Measurements from ENCODE around the gene KRT6C. TPM values are rescaled to one million over a fixed set of nuclear protein-coding genes. Genes with fewer than 3 reads are reported as not detected.
"Not testable (repeated sequence)": the region's sequence is repeated elsewhere in the genome, so short reads cannot be mapped to it uniquely, and the experiment has no call there.

KRT6C gene
- total and polyA plus RNA-seq, 9 donors: 0.17 TPM; not detected in 8

DNA sequence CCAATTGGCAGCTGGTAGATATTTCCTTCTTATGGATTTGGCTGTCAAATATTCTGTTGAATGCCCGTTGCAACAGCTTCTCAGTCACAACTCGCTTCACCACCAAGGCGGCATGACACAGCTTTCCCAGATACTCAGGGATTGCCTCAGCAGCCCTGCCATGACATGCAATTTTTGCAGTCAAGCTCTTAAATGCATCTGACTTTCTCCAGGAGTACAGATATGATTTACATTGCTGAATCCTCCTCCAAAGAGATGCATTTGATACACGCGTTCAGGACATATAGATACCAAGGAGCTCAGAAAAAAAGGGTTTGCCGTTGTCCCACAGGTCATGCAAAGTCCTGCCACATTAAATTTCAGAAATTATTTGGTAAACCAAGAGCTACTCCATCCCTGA, 40.1 kb upstream of the KRT6C start:
- Histone ChIP-seq H3K27me3 (no peaks in the 10 kb centered on the region), H3K27ac (no peak overlapping the region), H3K4me3 (no peak overlapping the region), H3K4me1 (ENCODE audit: insufficient read depth) (no peaks in the 10 kb centered on the region), H3K9me3 (no peaks in the 10 kb centered on the region), H3K36me3 (no peaks in the 10 kb centered on the region)
- TF ChIP-seq EP300 (IDR thresholded peaks at IDR 0.05): no peak
- WGBS, 3 donors: 79 to 90% (median 81%) methylated on average over 6 of the region's 6 CpGs
- intact Hi-C loops (cut with DNase I): no loop called here
- no peak for DNase-seq

DNA sequence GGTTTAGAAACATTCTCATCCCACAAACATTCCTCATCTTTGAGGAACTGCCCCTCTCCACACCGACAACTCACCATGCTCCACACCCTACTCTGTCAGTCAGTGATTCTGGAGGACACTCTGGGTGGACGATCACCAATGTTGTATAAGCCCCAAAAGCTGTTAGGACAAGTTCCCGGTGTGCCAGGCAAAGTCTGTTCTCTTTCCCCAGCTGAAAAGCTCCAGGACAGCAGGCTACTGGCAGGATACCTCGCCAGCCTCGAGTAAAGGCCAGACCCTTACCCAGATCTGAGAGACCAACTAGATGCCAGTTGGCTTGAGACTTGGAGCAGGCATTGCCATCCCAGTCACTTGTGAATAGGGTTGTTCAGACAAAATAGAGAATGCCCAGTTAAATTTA, 34.6 kb upstream of the KRT6C start:
- no peaks in the 10 kb centered on the region for H3K9me3 ChIP-seq
- 77 to 81% (median 78%) methylated on average over 5 of the region's 5 CpGs for WGBS, 3 donors
- no peak for DNase-seq
- intact Hi-C loops (cut with DNase I): no loop called here
- TF ChIP-seq POLR2A (IDR thresholded peaks at IDR 0.05): no peak
- TF ChIP-seq, protein P1, sequence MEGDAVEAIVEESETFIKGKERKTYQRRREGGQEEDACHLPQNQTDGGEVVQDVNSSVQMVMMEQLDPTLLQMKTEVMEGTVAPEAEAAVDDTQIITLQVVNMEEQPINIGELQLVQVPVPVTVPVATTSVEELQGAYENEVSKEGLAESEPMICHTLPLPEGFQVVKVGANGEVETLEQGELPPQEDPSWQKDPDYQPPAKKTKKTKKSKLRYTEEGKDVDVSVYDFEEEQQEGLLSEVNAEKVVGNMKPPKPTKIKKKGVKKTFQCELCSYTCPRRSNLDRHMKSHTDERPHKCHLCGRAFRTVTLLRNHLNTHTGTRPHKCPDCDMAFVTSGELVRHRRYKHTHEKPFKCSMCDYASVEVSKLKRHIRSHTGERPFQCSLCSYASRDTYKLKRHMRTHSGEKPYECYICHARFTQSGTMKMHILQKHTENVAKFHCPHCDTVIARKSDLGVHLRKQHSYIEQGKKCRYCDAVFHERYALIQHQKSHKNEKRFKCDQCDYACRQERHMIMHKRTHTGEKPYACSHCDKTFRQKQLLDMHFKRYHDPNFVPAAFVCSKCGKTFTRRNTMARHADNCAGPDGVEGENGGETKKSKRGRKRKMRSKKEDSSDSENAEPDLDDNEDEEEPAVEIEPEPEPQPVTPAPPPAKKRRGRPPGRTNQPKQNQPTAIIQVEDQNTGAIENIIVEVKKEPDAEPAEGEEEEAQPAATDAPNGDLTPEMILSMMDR (IDR thresholded peaks at IDR 0.05): no peak
- H3K4me1 ChIP-seq (ENCODE audit: insufficient read depth): no peaks in the 10 kb centered on the region
- no peaks in the 10 kb centered on the region for H3K36me3 ChIP-seq
- no peak overlapping the region for H3K27ac ChIP-seq
- no peak overlapping the region for H3K4me3 ChIP-seq
- H3K27me3 ChIP-seq: no peaks in the 10 kb centered on the region

DNA sequence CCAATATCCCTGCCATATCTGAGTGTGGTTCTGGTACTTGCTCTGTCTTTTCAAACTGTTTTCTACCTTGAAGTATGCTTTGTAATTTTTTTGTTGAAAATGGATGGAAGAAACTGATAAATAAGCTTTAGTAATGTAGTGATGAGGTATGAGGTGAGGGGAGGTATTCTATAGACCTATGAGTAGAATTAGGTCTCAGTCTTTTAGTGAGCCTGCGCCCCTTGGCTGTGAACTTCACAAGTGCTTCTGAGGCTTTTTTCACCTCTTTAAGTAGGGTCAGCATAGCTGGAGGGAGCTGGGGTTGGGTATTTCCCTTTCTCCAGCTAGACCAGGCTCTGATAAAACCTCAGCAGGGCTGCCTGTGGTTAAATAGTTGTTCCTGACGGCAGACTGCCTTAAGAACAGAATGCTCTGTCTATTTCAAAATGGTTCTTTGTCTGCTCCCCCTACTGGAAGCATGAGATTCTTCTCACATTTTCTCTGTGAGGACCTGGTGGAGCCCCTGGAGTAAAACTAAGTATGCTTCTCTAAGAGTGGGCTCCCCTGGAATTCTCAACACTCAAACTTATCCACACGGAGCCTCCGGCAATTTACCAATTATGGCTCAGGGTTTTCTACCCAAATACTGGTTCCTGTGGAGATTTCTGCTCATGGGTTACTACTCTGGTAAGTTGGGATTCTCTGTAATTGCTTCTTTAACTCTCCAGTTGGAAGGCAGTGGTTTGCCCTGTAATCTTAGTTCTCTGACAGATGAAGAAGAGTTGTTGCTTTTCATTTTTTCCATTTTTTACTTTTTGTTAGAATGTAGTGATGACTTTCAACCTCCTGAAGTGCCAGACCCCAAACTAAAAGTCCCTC, 33.5 kb upstream of the KRT6C start:
- H3K27me3 ChIP-seq: no peaks in the 10 kb centered on the region
- no peaks in the 10 kb centered on the region for H3K4me1 ChIP-seq (ENCODE audit: insufficient read depth)
- intact Hi-C loops (cut with DNase I): no loop called here
- no peak for DNase-seq
- no peak overlapping the region for H3K4me3 ChIP-seq
- 37 to 39% (median 39%) methylated on average over 4 of the region's 4 CpGs for WGBS, 3 donors
- TF ChIP-seq, protein P1 (IDR thresholded peaks at IDR 0.05): no peak
- TF ChIP-seq POLR2A (IDR thresholded peaks at IDR 0.05) (no peak), EP300 (IDR thresholded peaks at IDR 0.05) (no peak)
- no peaks in the 10 kb centered on the region for H3K36me3 ChIP-seq
- H3K9me3 ChIP-seq: no peaks in the 10 kb centered on the region
- H3K27ac ChIP-seq: no peak overlapping the region

DNA sequence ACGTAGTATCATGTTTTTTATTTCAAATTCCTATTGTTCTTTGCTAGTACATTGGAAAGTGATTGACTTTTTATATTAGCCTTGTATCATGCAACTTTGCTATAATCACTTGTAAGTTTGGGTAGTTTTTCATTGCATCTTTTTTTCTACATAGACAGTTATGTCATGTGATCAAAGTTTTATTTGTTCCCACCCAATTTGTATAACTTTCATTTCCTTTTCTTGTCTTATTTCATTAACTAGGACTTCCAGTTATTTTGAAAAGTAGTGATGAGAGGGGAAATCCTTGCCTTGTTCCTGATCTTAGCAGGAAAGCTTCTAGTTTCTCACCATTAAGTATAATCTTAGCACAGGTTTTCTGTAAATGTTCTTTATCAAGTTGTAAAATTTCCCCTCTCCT, 29.3 kb upstream of the KRT6C start:
- 82 to 87% (median 86%) methylated on average over 1 of the region's 1 CpG for WGBS, 3 donors
- TF ChIP-seq EP300 (IDR thresholded peaks at IDR 0.05) (no peak), POLR2A (IDR thresholded peaks at IDR 0.05) (no peak)
- TF ChIP-seq, protein P1 (IDR thresholded peaks at IDR 0.05): no peak
- Histone ChIP-seq H3K27me3 (no peaks in the 10 kb centered on the region), H3K27ac (no peak overlapping the region), H3K9me3 (no peaks in the 10 kb centered on the region), H3K36me3 (no peaks in the 10 kb centered on the region), H3K4me1 (ENCODE audit: insufficient read depth) (no peaks in the 10 kb centered on the region), H3K4me3 (no peak overlapping the region)
- intact Hi-C loops (cut with DNase I): no loop called here
- no peak for DNase-seq

DNA sequence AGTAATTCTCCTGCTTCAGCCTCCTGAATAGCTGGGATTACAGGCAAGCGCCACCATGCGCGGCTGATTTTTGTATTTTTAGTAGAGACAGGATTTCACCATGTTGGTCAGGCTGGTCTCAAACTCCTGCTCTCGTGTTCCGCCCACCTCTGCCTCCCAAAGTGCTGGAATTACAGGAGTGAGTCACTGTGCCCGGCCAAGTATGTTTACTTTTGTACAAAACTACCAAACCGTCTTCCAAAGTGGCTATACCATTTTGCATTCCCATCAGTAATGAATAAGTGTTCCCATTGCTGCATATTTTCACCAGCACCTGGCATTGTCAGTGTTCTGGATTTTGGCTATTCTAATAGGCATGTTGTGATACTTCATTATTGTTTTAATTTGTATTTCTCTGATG, 27.9 kb upstream of the KRT6C start:
- 87 to 90% (median 87%) methylated on average over 7 of the region's 7 CpGs for WGBS, 3 donors
- no peak overlapping the region for H3K27ac ChIP-seq
- H3K4me3 ChIP-seq: no peak overlapping the region
- H3K27me3 ChIP-seq: no peaks in the 10 kb centered on the region
- H3K4me1 ChIP-seq (ENCODE audit: insufficient read depth): no peaks in the 10 kb centered on the region
- intact Hi-C loops (cut with DNase I): no loop called here
- DNase-seq: no peak
- no peaks in the 10 kb centered on the region for H3K36me3 ChIP-seq
- no peaks in the 10 kb centered on the region for H3K9me3 ChIP-seq
- TF ChIP-seq, protein P1 (IDR thresholded peaks at IDR 0.05): no peak
- TF ChIP-seq EP300 (IDR thresholded peaks at IDR 0.05) (no peak), POLR2A (IDR thresholded peaks at IDR 0.05) (no peak)

DNA sequence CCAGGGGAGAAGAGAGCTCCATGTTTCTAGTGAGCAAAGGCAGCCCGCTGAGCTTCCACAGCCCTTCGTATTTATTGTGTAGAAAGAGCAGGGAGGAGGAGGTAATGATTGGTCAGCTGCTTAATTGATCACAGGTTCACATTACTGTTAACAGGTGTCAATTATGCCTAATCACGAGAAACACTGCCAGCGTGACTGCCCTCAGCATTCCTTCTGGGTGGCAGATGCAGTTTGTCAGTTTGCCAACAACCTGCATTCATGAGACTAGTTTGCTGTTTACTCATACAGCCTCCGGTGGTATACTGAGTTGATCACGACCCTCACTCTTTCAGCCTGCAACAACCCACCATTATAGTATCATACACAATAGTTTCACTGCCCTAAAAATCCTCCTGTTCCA, 27.0 kb upstream of the KRT6C start:
- intact Hi-C loops (cut with DNase I); DNase-seq; H3K27me3 ChIP-seq; H3K27ac ChIP-seq; H3K9me3 ChIP-seq; H3K4me1 ChIP-seq (ENCODE audit: insufficient read depth); H3K36me3 ChIP-seq; H3K4me3 ChIP-seq: not testable (repeated sequence)
- WGBS, 3 donors: 77 to 92% (median 81%) methylated on average over 6 of the region's 6 CpGs
